ENCODE measurements around the gene FGR.

FGR gene

DNA sequence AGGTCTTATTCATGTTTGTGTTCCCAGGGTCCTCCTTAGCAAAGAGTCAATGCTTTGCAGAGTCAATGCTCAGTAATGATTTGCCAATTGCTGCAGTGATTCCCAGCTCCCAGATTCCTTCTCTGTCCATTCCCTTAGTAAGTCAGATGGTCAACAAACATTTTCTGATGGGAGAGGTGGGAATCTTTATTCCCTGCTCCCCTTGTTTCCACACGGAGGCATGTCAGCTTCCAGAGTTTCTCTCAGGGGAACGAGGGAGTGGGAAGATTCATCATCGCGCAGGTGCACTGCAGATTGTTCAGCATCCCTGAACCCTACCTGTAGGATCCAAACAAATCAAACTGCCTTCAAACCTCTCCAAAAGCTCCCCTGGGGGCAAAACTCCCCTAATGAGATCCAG is 23.5 kb downstream of the FGR start:
- no peak overlapping the region for H3K9ac ChIP-seq (ENCODE audit: low read depth, low read length)
- no peaks in the 10 kb centered on the region for H3K36me3 ChIP-seq (ENCODE audit: insufficient read depth, low read length)
- H3K27ac ChIP-seq (ENCODE audit: low read depth, low read length), result no peak overlapping the region
- no peak overlapping the region for H3K4me3 ChIP-seq (ENCODE audit: low read length)
- 0 out of 2 replicates have a peak, but pooled peaks cover 3% of the 10 kb centered on the region for H3K27me3 ChIP-seq (ENCODE audit: insufficient read depth, low read length)
- peaks cover 17% of the 10 kb centered on the region for H3K4me1 ChIP-seq (ENCODE audit: insufficient read depth, low read length)
- WGBS, result 84% methylated on average over 4 of the region's 4 CpGs
- H3K9me3 ChIP-seq (ENCODE audit: insufficient read depth, low read depth, low read length), result no peaks in the 10 kb centered on the region

DNA sequence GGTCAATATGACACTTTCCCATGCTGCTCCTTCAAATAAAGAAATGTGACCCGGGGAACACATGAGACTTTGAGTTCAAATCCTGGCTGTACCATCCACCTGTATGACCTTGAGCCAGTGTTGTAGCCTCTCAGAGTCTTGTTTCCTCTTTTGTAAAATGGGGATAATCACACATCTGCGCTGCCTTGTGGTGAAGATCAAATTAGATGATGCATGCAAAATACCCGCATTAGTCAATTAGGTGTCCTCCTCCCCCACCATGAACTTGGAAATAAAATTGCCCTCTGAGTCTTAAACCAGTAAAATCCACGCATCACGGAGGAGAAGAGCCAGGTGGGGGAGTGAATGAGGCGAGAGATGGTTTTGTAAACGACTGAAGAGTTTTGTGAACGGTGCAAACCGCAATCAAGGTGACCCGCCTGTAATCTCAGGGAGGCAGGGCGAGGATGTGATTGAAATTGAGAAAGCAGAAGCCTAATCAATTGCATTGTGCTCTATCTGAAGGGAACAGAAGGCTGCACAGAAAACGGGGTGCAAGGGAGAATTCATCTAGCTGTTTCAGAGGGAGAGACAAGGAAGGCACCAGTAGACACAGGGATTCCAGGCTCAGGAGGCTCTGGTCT is 25.3 kb downstream of the FGR start:
- no peaks in the 10 kb centered on the region for H3K9me3 ChIP-seq (ENCODE audit: insufficient read depth, low read depth, low read length)
- peaks cover 33% of the 10 kb centered on the region for H3K4me1 ChIP-seq (ENCODE audit: insufficient read depth, low read length)
- H3K27me3 ChIP-seq (ENCODE audit: insufficient read depth, low read length), result no peaks in the 10 kb centered on the region
- no peak overlapping the region for H3K9ac ChIP-seq (ENCODE audit: low read depth, low read length)
- WGBS, result 83% methylated on average over 12 of the region's 12 CpGs
- no peak overlapping the region for H3K4me3 ChIP-seq (ENCODE audit: low read length)
- H3K36me3 ChIP-seq (ENCODE audit: insufficient read depth, low read length), result no peaks in the 10 kb centered on the region
- no peak overlapping the region for H3K27ac ChIP-seq (ENCODE audit: low read depth, low read length)

DNA sequence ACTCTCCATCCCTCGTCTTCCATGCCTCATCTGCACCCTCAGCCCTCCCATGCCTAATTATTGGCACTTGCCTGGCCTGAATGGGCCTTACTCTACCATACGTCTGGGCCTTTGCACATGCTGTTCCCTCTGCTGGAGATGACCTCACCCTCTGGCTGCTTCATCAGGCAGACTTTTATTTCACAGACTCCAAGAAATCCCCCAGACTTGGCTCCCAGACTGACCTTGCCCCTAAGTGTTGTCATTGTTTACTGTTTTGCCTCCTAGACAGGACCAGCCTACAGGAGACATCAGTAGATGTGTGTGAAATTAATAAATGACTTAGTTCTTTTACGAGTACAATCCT is 25.8 kb downstream of the FGR start:
- no peak overlapping the region for H3K27ac ChIP-seq (ENCODE audit: low read depth, low read length)
- H3K36me3 ChIP-seq (ENCODE audit: insufficient read depth, low read length), result no peaks in the 10 kb centered on the region
- no peak overlapping the region for H3K9ac ChIP-seq (ENCODE audit: low read depth, low read length)
- H3K4me1 ChIP-seq (ENCODE audit: insufficient read depth, low read length), result peaks cover 33% of the 10 kb centered on the region
- no peaks in the 10 kb centered on the region for H3K27me3 ChIP-seq (ENCODE audit: insufficient read depth, low read length)
- H3K4me3 ChIP-seq (ENCODE audit: low read length), result no peak overlapping the region
- 78% methylated on average over 3 of the region's 3 CpGs for WGBS
- no peaks in the 10 kb centered on the region for H3K9me3 ChIP-seq (ENCODE audit: insufficient read depth, low read depth, low read length)

DNA sequence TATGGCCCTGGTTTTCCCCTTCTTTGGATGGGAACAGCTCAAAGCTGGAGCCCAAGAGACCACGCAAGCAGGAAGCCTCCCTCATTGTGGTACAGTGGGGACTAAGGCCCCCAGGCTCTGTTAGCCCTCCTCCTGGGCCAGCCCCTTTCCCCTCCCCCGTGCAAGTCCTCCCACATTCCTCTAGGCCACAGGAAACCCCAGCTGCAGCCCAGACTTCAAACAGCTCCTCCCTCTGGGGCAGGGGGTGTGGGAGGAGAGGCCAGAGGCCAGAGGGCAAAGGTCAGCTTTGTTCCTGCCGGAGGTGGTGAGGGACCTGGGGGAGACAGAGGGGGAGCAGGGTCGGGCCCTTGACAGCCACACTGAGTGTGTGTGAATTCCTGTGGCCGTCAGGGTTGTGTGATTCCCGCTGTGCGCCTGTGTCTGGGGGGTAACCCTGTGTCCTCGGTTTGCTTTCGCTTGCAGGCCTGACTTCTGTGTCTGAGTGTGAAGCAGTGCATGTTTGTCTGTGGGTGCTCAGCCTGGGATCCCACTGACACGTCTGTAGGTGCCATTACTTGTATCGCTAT is 27.7 kb downstream of the FGR start:
- Histone ChIP-seq H3K36me3 (ENCODE audit: insufficient read depth, low read length) (no peaks in the 10 kb centered on the region), H3K9ac (ENCODE audit: low read depth, low read length) (peak overlapping the region; percentile 36; the same call in 1 of the 2 replicates), H3K27ac (ENCODE audit: low read depth, low read length) (peak overlapping the region; percentile 70), H3K9me3 (ENCODE audit: insufficient read depth, low read depth, low read length) (no peaks in the 10 kb centered on the region), H3K27me3 (ENCODE audit: insufficient read depth, low read length) (no peaks in the 10 kb centered on the region), H3K4me1 (ENCODE audit: insufficient read depth, low read length) (peaks cover 33% of the 10 kb centered on the region), H3K4me3 (ENCODE audit: low read length) (peak overlapping the region; percentile 15; the same call in 1 of the 2 replicates)
- 28% methylated on average over 11 of the region's 11 CpGs for WGBS

- H3K27me3 ChIP-seq (ENCODE audit: insufficient read depth, low read length), result no peaks in the 10 kb centered on the region
- H3K9ac ChIP-seq (ENCODE audit: low read depth, low read length), result peak overlapping the region; percentile 36; the same call in 1 of the 2 replicates
- 45% methylated on average over 3 of the region's 3 CpGs for WGBS
- no peaks in the 10 kb centered on the region for H3K9me3 ChIP-seq (ENCODE audit: insufficient read depth, low read depth, low read length)
- peaks cover 33% of the 10 kb centered on the region for H3K4me1 ChIP-seq (ENCODE audit: insufficient read depth, low read length)
- no peaks in the 10 kb centered on the region for H3K36me3 ChIP-seq (ENCODE audit: insufficient read depth, low read length)
- peak overlapping the region; percentile 70 for H3K27ac ChIP-seq (ENCODE audit: low read depth, low read length)
- H3K4me3 ChIP-seq (ENCODE audit: low read length), result peak overlapping the region; percentile 15; the same call in 1 of the 2 replicates
These were observed 28.2 kb downstream of the FGR start for GRCh38 chr1:27606708-27607238.

DNA sequence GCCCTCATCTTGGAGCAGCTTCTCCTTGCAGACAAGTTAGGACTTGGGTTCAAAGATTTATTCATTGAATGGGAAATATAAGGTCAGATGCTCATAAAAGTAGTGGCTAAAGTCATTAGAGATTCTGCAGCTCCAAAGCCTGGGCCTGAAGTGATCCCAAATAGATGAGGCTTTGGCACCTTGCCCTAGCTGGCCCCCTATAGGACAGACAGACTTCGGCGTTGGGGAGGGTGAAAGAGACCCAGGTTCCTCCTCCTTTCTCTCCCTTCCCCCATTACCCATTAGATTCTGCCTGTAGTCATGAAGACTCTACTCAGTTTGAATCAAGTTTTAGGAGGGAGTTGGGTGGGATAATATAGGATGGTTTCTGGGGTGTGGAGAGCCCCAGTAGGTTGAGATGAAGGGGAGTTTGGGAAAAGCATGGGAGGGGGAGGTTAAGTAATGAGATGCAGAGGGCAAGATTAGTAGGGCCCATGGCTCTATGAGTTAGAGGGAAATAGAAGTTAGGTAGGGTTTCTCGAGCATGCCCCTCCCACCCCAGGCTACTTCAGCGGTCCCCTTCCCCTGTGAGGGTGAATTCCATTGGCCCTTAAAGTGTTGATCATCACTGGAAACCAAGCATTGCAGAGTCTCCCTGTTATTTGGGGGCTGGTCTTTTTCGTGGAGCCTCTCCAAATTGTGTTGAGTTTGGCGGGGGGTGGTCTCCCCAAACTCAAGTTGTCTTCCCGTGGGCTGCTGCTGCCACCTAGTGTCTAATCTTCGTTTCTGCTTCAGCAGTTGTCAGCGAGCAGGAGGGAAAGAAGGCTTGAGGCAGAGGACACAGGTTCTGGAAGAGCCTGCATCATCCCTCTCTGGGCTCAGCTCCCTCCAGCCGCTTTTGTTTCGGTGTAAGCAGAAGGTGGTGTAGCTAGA is 28.9 kb downstream of the FGR start:
- under 1% methylated on average over 11 of the region's 11 CpGs for WGBS
- H3K9me3 ChIP-seq (ENCODE audit: insufficient read depth, low read depth, low read length), result no peaks in the 10 kb centered on the region
- no peaks in the 10 kb centered on the region for H3K36me3 ChIP-seq (ENCODE audit: insufficient read depth, low read length)
- H3K9ac ChIP-seq (ENCODE audit: low read depth, low read length), result peak overlapping the region; percentile 36; the same call in 1 of the 2 replicates
- peaks cover 37% of the 10 kb centered on the region for H3K4me1 ChIP-seq (ENCODE audit: insufficient read depth, low read length)
- H3K27ac ChIP-seq (ENCODE audit: low read depth, low read length), result peak overlapping the region; percentile 70; the same call in 1 of the 2 replicates
- H3K4me3 ChIP-seq (ENCODE audit: low read length), result peak overlapping the region; percentile 41
- no peaks in the 10 kb centered on the region for H3K27me3 ChIP-seq (ENCODE audit: insufficient read depth, low read length)

GRCh38 chr1:27605300-27605766 is 29.7 kb downstream of the FGR start:
- H3K36me3 ChIP-seq (ENCODE audit: insufficient read depth, low read length), result no peaks in the 10 kb centered on the region
- H3K9ac ChIP-seq (ENCODE audit: low read depth, low read length), result no peak overlapping the region
- 83% methylated on average over 7 of the region's 7 CpGs for WGBS
- no peak overlapping the region for H3K4me3 ChIP-seq (ENCODE audit: low read length)
- H3K4me1 ChIP-seq (ENCODE audit: insufficient read depth, low read length), result peaks cover 44% of the 10 kb centered on the region
- no peaks in the 10 kb centered on the region for H3K27me3 ChIP-seq (ENCODE audit: insufficient read depth, low read length)
- H3K27ac ChIP-seq (ENCODE audit: low read depth, low read length), result no peak overlapping the region
- no peaks in the 10 kb centered on the region for H3K9me3 ChIP-seq (ENCODE audit: insufficient read depth, low read depth, low read length)

GRCh38 chr1:27604579-27605299 is 30.2 kb downstream of the FGR start:
- WGBS, result 3% methylated on average over 21 of the region's 21 CpGs
- H3K9me3 ChIP-seq (ENCODE audit: insufficient read depth, low read depth, low read length), result no peaks in the 10 kb centered on the region
- peaks cover 50% of the 10 kb centered on the region for H3K4me1 ChIP-seq (ENCODE audit: insufficient read depth, low read length)
- no peak overlapping the region for H3K27ac ChIP-seq (ENCODE audit: low read depth, low read length)
- no peaks in the 10 kb centered on the region for H3K36me3 ChIP-seq (ENCODE audit: insufficient read depth, low read length)
- no peaks in the 10 kb centered on the region for H3K27me3 ChIP-seq (ENCODE audit: insufficient read depth, low read length)
- 0 out of 2 replicates have a peak overlapping the region, but pooled peaks have one; percentile 40 for H3K9ac ChIP-seq (ENCODE audit: low read depth, low read length)
- peak overlapping the region; percentile 66 for H3K4me3 ChIP-seq (ENCODE audit: low read length)

GRCh38 chr1:27603681-27604578 is 31.1 kb downstream of the FGR start, which contains the start of gene AHDC1:
TSS of gene AHDC1 (minus strand) at chr1:27604144. CDS start at chr1:27552115, 52,029 bp downstream.
- under 1% methylated on average over 71 of the region's 74 CpGs for WGBS
- H3K36me3 ChIP-seq (ENCODE audit: insufficient read depth, low read length), result no peaks in the 10 kb centered on the region
- peak within 1 kb of the TSS; percentile 69 for H3K9ac ChIP-seq (ENCODE audit: low read depth, low read length)
- H3K27me3 ChIP-seq (ENCODE audit: insufficient read depth, low read length), result no peaks in the 10 kb centered on the region
- H3K4me1 ChIP-seq (ENCODE audit: insufficient read depth, low read length), result peaks cover 58% of the 10 kb centered on the region
- H3K27ac ChIP-seq (ENCODE audit: low read depth, low read length), result peak within 1 kb of the TSS; percentile 53; the same call in 1 of the 2 replicates
- H3K4me3 ChIP-seq (ENCODE audit: low read length), result peak within 1 kb of the TSS; percentile 66
- no peaks in the 10 kb centered on the region for H3K9me3 ChIP-seq (ENCODE audit: insufficient read depth, low read depth, low read length)

GRCh38 chr1:27603309-27603680 is 31.7 kb downstream of the FGR start:
- Histone ChIP-seq H3K9me3 (ENCODE audit: insufficient read depth, low read depth, low read length) (no peaks in the 10 kb centered on the region), H3K4me3 (ENCODE audit: low read length) (peak overlapping the region; percentile 66), H3K27me3 (ENCODE audit: insufficient read depth, low read length) (no peaks in the 10 kb centered on the region), H3K27ac (ENCODE audit: low read depth, low read length) (peak overlapping the region; percentile 53; the same call in 1 of the 2 replicates), H3K4me1 (ENCODE audit: insufficient read depth, low read length) (peaks cover 62% of the 10 kb centered on the region), H3K9ac (ENCODE audit: low read depth, low read length) (peak overlapping the region; percentile 69), H3K36me3 (ENCODE audit: insufficient read depth, low read length) (no peaks in the 10 kb centered on the region)
- WGBS, result under 1% methylated on average over 43 of the region's 43 CpGs
